Activated B cell treated with CpG ODN at 0.5 μM for 24 hours (primary cell): ENCODE measurements around the gene NLGN4X. TPM values are rescaled to one million over a fixed set of nuclear protein-coding genes. Genes with fewer than 3 reads are reported as not detected.

Experiments used
- ATAC-seq: fragments of 200-7000 bp; cut with Tn5 transposase; one replicate; pipeline ENCODE4 v1.10.0; 2021; ENCODE audit warnings: low read depth, mild to moderate bottlenecking, moderate library complexity
- CTCF ChIA-PET: fragments of 350-600 bp; sonication (Branson Sonifier 250); formaldehyde crosslinking; loops from one replicate; lab custom pipeline; 2021; ENCODE audit warnings: antibody characterized with exemption; lab: Charles Lee
- POLR2A ChIA-PET: fragments of 350-600 bp; sonication (Branson Sonifier 250); formaldehyde crosslinking; loops from one replicate; lab custom pipeline; 2021; ENCODE audit warnings: antibody characterized with exemption; lab: Charles Lee
- DNase-seq: peaks from one replicate; pipeline ENCODE4 v3.0.0; 2022
- H3K27ac Mint-ChIP-seq: one replicate; pipeline ENCODE4 v1.8.0; 2020; ENCODE audit warnings: mixed read lengths
- H3K27me3 Mint-ChIP-seq: one replicate; pipeline ENCODE4 v1.8.0; 2021; ENCODE audit warnings: mixed read lengths
- H3K36me3 Mint-ChIP-seq: one replicate; pipeline ENCODE4 v1.8.0; 2021; ENCODE audit warnings: low read depth, mixed read lengths
- H3K4me1 Mint-ChIP-seq: one replicate; pipeline ENCODE4 v1.8.0; 2021; ENCODE audit warnings: mixed read lengths
- H3K4me3 Mint-ChIP-seq: one replicate; pipeline ENCODE4 v1.8.0; 2020; ENCODE audit warnings: mild to moderate bottlenecking, mixed read lengths
- H3K9me3 Mint-ChIP-seq: one replicate; pipeline ENCODE4 v1.8.0; 2020; ENCODE audit warnings: mixed read lengths
- CTCF ChIP-seq: fragments of 200-600 bp; IDR thresholded peaks from one replicate; pipeline ENCODE4 v1.8.0; 2022; ENCODE audit warnings: antibody characterized with exemption, mild to moderate bottlenecking
- intact Hi-C: fragments of 100-400 bp; cut with micrococcal nuclease; formaldehyde crosslinking; loops from one replicate; pipeline ENCODE4 v1.15.1; 2024
- total RNA-seq: library from RNA; stranded (reverse); gene quantifications from 2 replicates; pipeline ENCODE4 v1.2.3, GENCODE V29; 2022

Gene NLGN4X
- total RNA-seq, 1 donor from 2014 or later, result 0.35 TPM

GRCh38 chrX:5991393-5991792 is 237.3 kb downstream of the NLGN4X start:
- Mint-ChIP-seq H3K4me3 (no peak overlapping the region), H3K27ac (no peak overlapping the region), H3K27me3 (no peaks in the 10 kb centered on the region), H3K4me1 (no peaks in the 10 kb centered on the region), H3K36me3 (no peaks in the 10 kb centered on the region), H3K9me3 (no peaks in the 10 kb centered on the region)
- intact Hi-C loops, result no loop called here
- TF ChIP-seq CTCF, result no peak
- CTCF ChIA-PET, result no interaction called here
- POLR2A ChIA-PET, result no interaction called here
- ATAC-seq, result no peak
- no peak for DNase-seq

- intact Hi-C loops, result no loop called here
- ATAC-seq (no peak), DNase-seq (no peak)
- TF ChIP-seq CTCF, result no peak
- no peaks in the 10 kb centered on the region for H3K4me1 Mint-ChIP-seq
- no peaks in the 10 kb centered on the region for H3K27me3 Mint-ChIP-seq
- ChIA-PET CTCF (no interaction called here), POLR2A (no interaction called here)
- no peak overlapping the region for H3K27ac Mint-ChIP-seq
- H3K4me3 Mint-ChIP-seq, result no peak overlapping the region
- H3K36me3 Mint-ChIP-seq, result no peaks in the 10 kb centered on the region
- no peaks in the 10 kb centered on the region for H3K9me3 Mint-ChIP-seq
These were observed 249.3 kb downstream of the NLGN4X start for GRCh38 chrX:5979338-5979737.

- ATAC-seq (no peak), DNase-seq (no peak)
- CTCF ChIA-PET, result no interaction called here
- Mint-ChIP-seq H3K9me3 (no peaks in the 10 kb centered on the region), H3K27me3 (no peaks in the 10 kb centered on the region), H3K4me1 (no peaks in the 10 kb centered on the region), H3K36me3 (no peaks in the 10 kb centered on the region), H3K4me3 (no peak overlapping the region), H3K27ac (no peak overlapping the region)
- intact Hi-C loops, result no loop called here
- TF ChIP-seq CTCF, result no peak
- POLR2A ChIA-PET, result no interaction called here
These were observed 252.3 kb downstream of the NLGN4X start for GRCh38 chrX:5976332-5976731.

- CTCF ChIA-PET, result no interaction called here
- no peak for ATAC-seq
- DNase-seq, result no peak
- Mint-ChIP-seq H3K36me3 (no peaks in the 10 kb centered on the region), H3K4me3 (no peak overlapping the region), H3K9me3 (no peaks in the 10 kb centered on the region), H3K27ac (no peak overlapping the region), H3K4me1 (no peaks in the 10 kb centered on the region), H3K27me3 (no peaks in the 10 kb centered on the region)
- no peak for TF ChIP-seq CTCF
- intact Hi-C loops, result no loop called here
- POLR2A ChIA-PET, result no interaction called here
These were observed 257.4 kb downstream of the NLGN4X start for GRCh38 chrX:5971300-5971699.

- CTCF ChIA-PET, result no interaction called here
- POLR2A ChIA-PET, result no interaction called here
- no peak for TF ChIP-seq CTCF
- Mint-ChIP-seq H3K4me1 (no peaks in the 10 kb centered on the region), H3K9me3 (no peaks in the 10 kb centered on the region), H3K4me3 (no peak overlapping the region), H3K27ac (no peak overlapping the region), H3K27me3 (no peaks in the 10 kb centered on the region), H3K36me3 (no peaks in the 10 kb centered on the region)
- DNase-seq (no peak), ATAC-seq (no peak)
- intact Hi-C loops, result no loop called here
These were observed 263.3 kb downstream of the NLGN4X start for GRCh38 chrX:5965406-5965805.
